Posterior cingulate gyrus (tissue), 11 donors: ENCODE results near the gene SRPK2.
A peak's percentile ranks its signal among the peaks of the same experiment; 100 is the strongest.

Experiments used
- DNase-seq, 10 donors: peaks; one replicate each; pipeline versions ENCODE4 v3.0.0 to v3.0.0-alpha.2; 2020 to 2021; ENCODE audit warnings: mixed read lengths in 3 of 10
- intact Hi-C: fragments of 100-400 bp; cut with DNase I; formaldehyde crosslinking; loops from one replicate; pipeline ENCODE4 v1.15.1; 2023

SRPK2 gene

DNA sequence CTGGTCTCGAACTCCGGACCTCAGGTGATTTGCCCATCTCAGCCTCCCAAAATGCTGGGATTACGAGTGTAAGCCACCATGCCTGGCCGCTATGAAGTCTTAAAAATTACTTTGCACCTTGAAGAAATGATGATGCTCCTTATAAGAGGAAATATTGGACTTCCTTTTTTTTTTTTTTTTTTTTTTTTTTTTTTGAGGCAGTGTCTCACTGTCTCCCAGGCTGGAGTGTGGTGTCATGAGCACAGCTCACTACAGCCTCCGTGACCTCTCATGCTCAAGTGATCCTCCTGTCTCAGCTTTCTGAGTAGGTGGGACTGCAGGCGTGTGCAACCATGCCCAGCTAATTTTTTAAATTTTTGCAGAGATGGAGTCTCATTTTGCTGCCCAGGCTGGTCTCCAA lies 309.4 kb downstream of the SRPK2 start:
- intact Hi-C loops: no loop called here
- peak in 1 of 10 donors; percentile 41 for DNase-seq

DNA sequence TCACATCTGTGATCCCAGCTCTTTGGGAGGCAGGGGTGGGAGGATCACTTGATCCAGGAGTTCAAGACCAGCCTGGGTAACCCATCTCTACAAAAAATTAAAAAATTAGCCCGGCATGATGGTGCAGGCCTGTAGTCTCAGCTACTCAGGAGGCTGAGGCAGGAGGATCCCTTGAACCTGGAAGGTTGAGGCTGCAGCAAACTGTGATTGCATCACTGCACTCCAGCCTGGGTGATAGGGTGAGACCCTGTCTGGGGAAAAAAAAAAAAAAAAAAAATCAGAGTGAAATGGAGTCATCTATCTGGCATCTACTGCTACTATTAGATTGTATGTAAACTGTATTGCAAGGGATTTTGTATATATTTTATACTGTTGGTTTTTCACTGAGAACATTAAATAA lies 315.6 kb downstream of the SRPK2 start:
- no peak for DNase-seq
- intact Hi-C loops: no loop called here

DNA sequence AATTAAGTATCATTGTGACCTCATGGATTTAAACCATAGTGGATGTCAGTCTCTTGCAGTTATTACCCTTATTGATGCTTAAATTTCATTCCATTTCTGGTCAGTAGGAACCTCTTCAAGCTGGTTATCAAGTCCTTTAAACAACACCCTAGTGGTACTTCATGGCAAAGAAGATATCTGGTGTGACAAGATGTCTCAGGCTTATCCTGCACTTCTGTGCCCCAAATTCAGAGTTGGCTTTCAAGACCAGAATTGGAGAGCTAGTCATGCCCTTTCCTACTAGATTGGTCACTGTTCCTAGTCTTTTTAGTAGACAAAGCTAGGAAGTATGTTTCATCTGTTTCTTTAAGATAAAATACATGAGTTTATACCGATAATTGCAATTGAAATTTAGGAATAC lies 319.8 kb downstream of the SRPK2 start:
- no peak for DNase-seq
- intact Hi-C loops: no loop called here

DNA sequence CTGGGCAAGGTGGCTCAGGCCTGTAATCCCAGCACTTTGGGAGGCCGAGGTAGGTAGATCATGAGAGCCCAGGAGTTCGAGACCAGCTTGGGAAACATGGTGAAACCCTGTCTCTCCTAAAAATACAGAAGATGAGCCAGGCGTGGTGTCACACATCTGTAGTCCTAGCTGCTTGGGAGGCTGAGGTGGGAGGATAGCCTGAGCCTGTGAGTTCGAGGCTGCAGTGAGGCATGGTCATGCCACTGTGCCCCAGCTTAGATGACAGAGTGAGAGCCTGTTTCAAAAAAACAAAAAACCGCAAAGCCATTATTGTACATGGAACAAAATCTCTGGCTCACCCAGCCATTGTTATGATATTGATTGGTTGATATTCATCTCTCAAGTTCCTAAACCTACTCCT lies 321.0 kb downstream of the SRPK2 start:
- DNase-seq: no peak
- intact Hi-C loops: no loop called here
